Uterus (tissue), 4 donors: ENCODE results near the gene MMP13. TPM values are rescaled to one million over a fixed set of nuclear protein-coding genes. Genes with fewer than 3 reads are reported as not detected.

Experiments used
- DNase-seq, 2 donors: peaks; one replicate each; pipeline ENCODE4 v3.0.0-alpha.2; 2019 to 2020
- H3K27ac ChIP-seq, 2 donors: fragments of 200-600 bp; sonication (generic); 1 replicate in 1 of 2; 2 replicates in 1 of 2; pipeline ENCODE4 v1.5.1; 2016 to 2018
- H3K27me3 ChIP-seq, 2 donors: fragments of 200-600 bp; sonication (generic); one replicate each; pipeline ENCODE4 v1.5.1; 2018 to 2019; ENCODE audit warnings: control low read depth in 1 of 2
- H3K36me3 ChIP-seq, 2 donors: fragments of 200-600 bp; sonication (generic); one replicate each; pipeline ENCODE4 v1.5.1; 2019; ENCODE audit warnings: control low read depth in 1 of 2
- H3K4me1 ChIP-seq, 2 donors: fragments of 200-600 bp; sonication (generic); one replicate each; pipeline ENCODE4 v1.5.1; 2018 to 2019; ENCODE audit warnings: control low read depth in 1 of 2
- H3K4me3 ChIP-seq, 2 donors: fragments of 200-600 bp; sonication (generic); 1 replicate in 1 of 2; 2 replicates in 1 of 2; pipeline ENCODE4 v1.5.1; 2018 to 2019; ENCODE audit warnings: mild to moderate bottlenecking in 1 of 2
- H3K9me3 ChIP-seq, 2 donors: fragments of 200-600 bp; sonication (generic); one replicate each; pipeline ENCODE4 v1.5.1; 2019; ENCODE audit warnings: control low read depth in 1 of 2
- CTCF ChIP-seq, 4 experiments: fragments of 200-600 bp in 2 of 4; fragments of 450-650 bp in 2 of 4; sonication (generic) in 2 of 4; IDR thresholded peaks; one replicate each; pipeline ENCODE4 v1.5.1; 2016 to 2019; ENCODE audit warnings: antibody characterized with exemption in 4 of 4, mild to moderate bottlenecking in 2 of 4, moderate library complexity in 1 of 4
- POLR2A ChIP-seq, 2 donors: fragments of 450-650 bp; IDR thresholded peaks; one replicate each; pipeline ENCODE4 v1.6.1; 2016; ENCODE audit warnings: antibody characterized with exemption in 2 of 2, mild to moderate bottlenecking in 1 of 2, moderate library complexity in 1 of 2
- intact Hi-C: fragments of 100-400 bp; cut with DNase I; formaldehyde crosslinking; loops from one replicate; pipeline ENCODE4 v1.15.1; 2023; ENCODE audit warnings: low total_unique reads
- total RNA-seq, 4 donors: library from RNA; depleted of rRNA in 3 of 4; stranded (reverse); fragments of >200 nt in 3 of 4; gene quantifications; one replicate each; pipeline versions ENCODE4 v1.1.0 to v1.2.4, GENCODE V29; 2014 to 2023
- donor health status: DM: yes; HTN: yes; CAD: no.

The MMP13 gene
- total RNA-seq, 4 donors from 2014 or later: not detected

- no peak for DNase-seq
- H3K27me3 ChIP-seq: no peaks in the 10 kb centered on the region
- no peaks in the 10 kb centered on the region for H3K9me3 ChIP-seq
- H3K4me3 ChIP-seq: no peak overlapping the region
- H3K4me1 ChIP-seq: no peaks in the 10 kb centered on the region
- TF ChIP-seq POLR2A (IDR thresholded peaks at IDR 0.05) (no peak), CTCF (IDR thresholded peaks at IDR 0.05) (no peak)
- no peaks in the 10 kb centered on the region for H3K36me3 ChIP-seq
- intact Hi-C loops: no loop called here
- no peak overlapping the region for H3K27ac ChIP-seq
Measured at GRCh38 chr11:102934735-102935134, 20.8 kb downstream of the MMP13 start.

GRCh38 chr11:102933627-102934026, 21.9 kb downstream of the MMP13 start:
- H3K27me3 ChIP-seq: no peaks in the 10 kb centered on the region
- DNase-seq: no peak
- intact Hi-C loops: no loop called here
- TF ChIP-seq POLR2A (IDR thresholded peaks at IDR 0.05) (no peak), CTCF (IDR thresholded peaks at IDR 0.05) (no peak)
- no peaks in the 10 kb centered on the region for H3K36me3 ChIP-seq
- H3K27ac ChIP-seq: no peak overlapping the region
- no peaks in the 10 kb centered on the region for H3K9me3 ChIP-seq
- H3K4me1 ChIP-seq: no peaks in the 10 kb centered on the region
- no peak overlapping the region for H3K4me3 ChIP-seq

- TF ChIP-seq CTCF (IDR thresholded peaks at IDR 0.05) (no peak), POLR2A (IDR thresholded peaks at IDR 0.05) (no peak)
Measured at GRCh38 chr11:102932678-102933077, 22.9 kb downstream of the MMP13 start.

GRCh38 chr11:102930451-102930850, 25.1 kb downstream of the MMP13 start:
- Histone ChIP-seq H3K36me3 (no peaks in the 10 kb centered on the region), H3K9me3 (no peaks in the 10 kb centered on the region), H3K4me3 (no peak overlapping the region), H3K27me3 (no peaks in the 10 kb centered on the region), H3K4me1 (no peaks in the 10 kb centered on the region), H3K27ac (no peak overlapping the region)
- TF ChIP-seq CTCF (IDR thresholded peaks at IDR 0.05) (no peak), POLR2A (IDR thresholded peaks at IDR 0.05) (no peak)
- no peak for DNase-seq
- intact Hi-C loops: no loop called here

More at GRCh38 chr11:102932678-102933077, 22.9 kb downstream of the MMP13 start:
- no peaks in the 10 kb centered on the region for H3K27me3 ChIP-seq
- DNase-seq: no peak
- intact Hi-C loops: no loop called here
- H3K9me3 ChIP-seq: no peaks in the 10 kb centered on the region
- no peaks in the 10 kb centered on the region for H3K36me3 ChIP-seq
- H3K4me1 ChIP-seq: no peaks in the 10 kb centered on the region
- H3K27ac ChIP-seq: no peak overlapping the region
- H3K4me3 ChIP-seq: no peak overlapping the region

GRCh38 chr11:102929972-102930371, 25.6 kb downstream of the MMP13 start:
- no peak for DNase-seq
- Histone ChIP-seq H3K27me3 (no peaks in the 10 kb centered on the region), H3K4me1 (no peaks in the 10 kb centered on the region), H3K27ac (no peak overlapping the region), H3K4me3 (no peak overlapping the region), H3K9me3 (no peaks in the 10 kb centered on the region), H3K36me3 (no peaks in the 10 kb centered on the region)
- intact Hi-C loops: no loop called here
- TF ChIP-seq CTCF (IDR thresholded peaks at IDR 0.05): no peak
- no peak for TF ChIP-seq POLR2A (IDR thresholded peaks at IDR 0.05)
